ENCODE results near the gene KDM8.

GRCh38 chr16:27238016-27238587 lies 34.8 kb downstream of the KDM8 start:
- TF ChIP-seq CTCF (conservative IDR thresholded peaks at IDR 0.05) = no peak
- TF ChIP-seq EZH2 (IDR thresholded peaks at IDR 0.05; ENCODE audit: low read depth) = no peak

Measured in PC-9 (cell line).